Breast epithelium (tissue), 4 donors: Measurements from ENCODE around the gene CSTF1. TPM values are rescaled to one million over a fixed set of nuclear protein-coding genes. Genes with fewer than 3 reads are reported as not detected.

Experiments
- DNase-seq, 2 donors: peaks; one replicate each; pipeline ENCODE4 v3.0.0-alpha.2; 2019; ENCODE audit warnings: low spot score in 2 of 2
- H3K27ac ChIP-seq, 2 donors: fragments of 200-600 bp; sonication (generic) in 1 of 2; one replicate each; pipeline ENCODE4 v1.5.1; 2016 to 2019; ENCODE audit warnings: mild to moderate bottlenecking in 1 of 2
- H3K27me3 ChIP-seq, 2 donors: fragments of 200-600 bp; sonication (generic) in 1 of 2; one replicate each; pipeline versions ENCODE4 v1.5.1 to v1.6.0; 2017 to 2019; ENCODE audit warnings: control low read depth in 1 of 2, mild to moderate bottlenecking in 1 of 2
- H3K36me3 ChIP-seq: fragments of 200-600 bp; one replicate; pipeline ENCODE4 v1.5.1; 2019
- H3K4me1 ChIP-seq, 2 donors: fragments of 200-600 bp; sonication (generic); one replicate each; pipeline ENCODE4 v1.5.1; 2016 to 2019; ENCODE audit warnings: control low read depth in 1 of 2
- H3K4me3 ChIP-seq, 3 donors: fragments of 200-600 bp; sonication (generic); 1 replicate in 2 of 3; 2 replicates in 1 of 3; pipeline ENCODE4 v1.5.1; 2016 to 2019; ENCODE audit warnings: mild to moderate bottlenecking in 3 of 3, moderate library complexity in 2 of 3
- H3K9me3 ChIP-seq, 2 donors: fragments of 200-600 bp; sonication (generic) in 1 of 2; one replicate each; pipeline ENCODE4 v1.5.1; 2016 to 2019; ENCODE audit warnings: control low read depth in 1 of 2
- CTCF ChIP-seq, 3 donors: fragments of 450-650 bp; IDR thresholded peaks; one replicate each; pipeline ENCODE4 v1.5.1; 2016 to 2017; ENCODE audit warnings: antibody characterized with exemption in 3 of 3, mild to moderate bottlenecking in 3 of 3, moderate library complexity in 3 of 3
- POLR2A ChIP-seq: fragments of 450-650 bp; IDR thresholded peaks from one replicate; pipeline ENCODE4 v1.6.1; 2016; ENCODE audit warnings: antibody characterized with exemption, mild to moderate bottlenecking, moderate library complexity
- POLR2AphosphoS5 ChIP-seq, 3 donors: sonication (generic); formaldehyde crosslinking; IDR thresholded peaks; one replicate each; pipeline ENCODE4 v1.6.1; 2017; ENCODE audit warnings: antibody characterized with exemption in 3 of 3
- intact Hi-C: fragments of 100-400 bp; cut with DNase I; formaldehyde crosslinking; loops from one replicate; pipeline ENCODE4 v1.15.1; 2023; ENCODE audit warnings: low total_unique reads
- total RNA-seq, 3 donors: library from RNA; depleted of rRNA; stranded (reverse); fragments of >200 nt; gene quantifications; one replicate each; pipeline ENCODE4 v1.1.0, GENCODE V29; 2016

CSTF1 gene
- total RNA-seq, 3 donors from 2014 or later = 17.1 to 53.4 (median 35.7) TPM

GRCh38 chr20:56440346-56441007 is 48.0 kb downstream of the CSTF1 start:
- TF ChIP-seq POLR2AphosphoS5 (IDR thresholded peaks at IDR 0.05) = no peak
- TF ChIP-seq CTCF (IDR thresholded peaks at IDR 0.05) = no peak
- no peak for TF ChIP-seq POLR2A
- H3K27ac ChIP-seq = peak overlapping the region; percentile 46 to 66
- no peak for DNase-seq

GRCh38 chr20:56442389-56443365 is 50.2 kb downstream of the CSTF1 start:
- Histone ChIP-seq H3K36me3 (no peaks in the 10 kb centered on the region), H3K9me3 (no peaks in the 10 kb centered on the region), H3K27ac (peak overlapping the region in 1 of 2 donors; percentile 7), H3K4me1 (no peaks in the 10 kb centered on the region), H3K4me3 (no peak overlapping the region), H3K27me3 (no peaks in the 10 kb centered on the region)
- TF ChIP-seq POLR2AphosphoS5 (IDR thresholded peaks at IDR 0.05) (no peak), POLR2A (no peak), CTCF (IDR thresholded peaks at IDR 0.05) (no peak)
- intact Hi-C loops = no loop called here
- no peak for DNase-seq

More at GRCh38 chr20:56440346-56441007, 48.0 kb downstream of the CSTF1 start:
- Histone ChIP-seq H3K4me3 (no peak overlapping the region), H3K36me3 (no peaks in the 10 kb centered on the region), H3K9me3 (no peaks in the 10 kb centered on the region), H3K27me3 (no peaks in the 10 kb centered on the region), H3K4me1 (no peaks in the 10 kb centered on the region)
- intact Hi-C loops = no loop called here

GRCh38 chr20:56443654-56444540 is 51.5 kb downstream of the CSTF1 start:
- Histone ChIP-seq H3K36me3 (no peaks in the 10 kb centered on the region), H3K4me1 (no peaks in the 10 kb centered on the region), H3K27me3 (no peaks in the 10 kb centered on the region), H3K27ac (no peak overlapping the region), H3K9me3 (no peaks in the 10 kb centered on the region), H3K4me3 (no peak overlapping the region)
- DNase-seq = no peak
- no peak for TF ChIP-seq POLR2AphosphoS5 (IDR thresholded peaks at IDR 0.05)
- no peak for TF ChIP-seq CTCF (IDR thresholded peaks at IDR 0.05)
- TF ChIP-seq POLR2A = no peak
- intact Hi-C loops = no loop called here

- H3K27me3 ChIP-seq = no peaks in the 10 kb centered on the region
- intact Hi-C loops = loop anchor here (5.0 kb wide), 1 partner anchor 537 kb away; no protein-coding TSS in a partner anchor
- DNase-seq = no peak
- H3K9me3 ChIP-seq = no peaks in the 10 kb centered on the region
- TF ChIP-seq POLR2A = no peak
- TF ChIP-seq POLR2AphosphoS5 (IDR thresholded peaks at IDR 0.05) = no peak
- no peak for TF ChIP-seq CTCF (IDR thresholded peaks at IDR 0.05)
- no peaks in the 10 kb centered on the region for H3K36me3 ChIP-seq
- H3K27ac ChIP-seq = no peak overlapping the region
- no peaks in the 10 kb centered on the region for H3K4me1 ChIP-seq
- H3K4me3 ChIP-seq = no peak overlapping the region
Observed at GRCh38 chr20:56445130-56445529, 52.7 kb downstream of the CSTF1 start.
